Measurements from ENCODE around the gene CCDC13.

DNA sequence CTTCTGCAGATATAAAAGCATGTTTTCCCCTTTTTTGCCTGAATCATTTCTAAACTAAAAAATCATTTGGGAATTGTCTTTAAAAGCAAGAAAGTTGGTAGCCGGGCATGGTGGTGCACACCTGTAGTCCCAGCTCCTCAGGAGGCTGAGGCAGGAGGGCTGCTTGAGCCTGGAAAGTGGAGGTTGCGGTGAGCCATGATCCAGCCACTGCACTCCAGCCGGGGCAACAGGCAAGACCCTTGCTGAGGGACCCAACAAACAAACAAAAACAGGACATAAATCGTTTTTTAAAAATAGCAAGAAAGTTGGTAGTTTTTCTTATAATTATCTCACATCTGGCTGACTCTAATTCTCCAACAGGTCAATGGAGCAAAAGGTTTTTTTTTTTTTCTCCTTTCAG lies 28.7 kb upstream of the CCDC13 start:
- TF ChIP-seq CTCF (IDR thresholded peaks at IDR 0.05) (no peak), POLR2A (IDR thresholded peaks at IDR 0.05) (no peak)
